ENCODE data around the gene FCMR.
"Not testable (repeated sequence)": the region's sequence is repeated elsewhere in the genome, so short reads cannot be mapped to it uniquely, and the experiment has no call there.

Gene FCMR

DNA sequence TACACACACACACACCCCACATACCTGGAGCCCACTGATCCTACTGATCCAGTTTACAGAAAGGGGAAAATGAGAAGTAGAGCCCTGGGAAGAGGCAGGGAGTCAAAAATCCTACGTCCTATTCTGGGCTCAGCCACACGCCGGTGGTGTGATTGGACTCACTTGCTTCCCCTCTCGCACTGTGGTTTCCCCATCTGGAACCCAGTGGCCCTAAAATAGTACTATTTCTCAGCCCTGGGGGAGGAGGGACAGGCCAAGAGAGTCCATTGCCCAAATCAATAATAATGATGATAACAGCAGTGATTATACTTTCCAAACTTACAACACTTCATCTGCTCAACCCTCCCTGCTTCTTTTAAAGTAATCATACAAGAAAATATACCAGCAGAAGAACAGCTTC is 27.5 kb upstream of the FCMR start:
- DNase-seq: no peak

DNA sequence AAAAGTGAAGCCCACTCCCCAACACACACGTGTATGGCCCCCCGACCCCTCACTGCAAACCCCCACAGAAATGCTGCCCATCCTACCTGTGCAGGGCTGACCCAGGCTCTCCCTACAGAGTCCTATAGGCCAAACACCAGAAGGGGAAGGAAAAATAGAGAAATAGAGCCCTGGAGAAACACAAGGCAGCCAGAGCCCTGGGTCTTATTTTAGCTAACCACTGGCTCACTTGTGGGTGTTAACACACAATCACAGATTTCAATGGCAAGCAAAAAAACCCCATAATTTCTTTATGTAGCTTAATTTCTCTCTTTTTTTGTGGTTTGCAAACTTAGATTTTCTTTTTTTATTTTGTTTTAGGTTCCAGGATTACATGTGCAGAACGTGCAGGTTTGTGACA is 25.5 kb upstream of the FCMR start:
- DNase-seq: no peak

- DNase-seq: no peak
Measured at GRCh38 chr1:206946261-206946660, 24.5 kb upstream of the FCMR start, which contains the start of gene PIGR. Gene PIGR (minus strand): TSS chr1:206946466. CDS start chr1:206940531, 5,935 bp downstream.

DNA sequence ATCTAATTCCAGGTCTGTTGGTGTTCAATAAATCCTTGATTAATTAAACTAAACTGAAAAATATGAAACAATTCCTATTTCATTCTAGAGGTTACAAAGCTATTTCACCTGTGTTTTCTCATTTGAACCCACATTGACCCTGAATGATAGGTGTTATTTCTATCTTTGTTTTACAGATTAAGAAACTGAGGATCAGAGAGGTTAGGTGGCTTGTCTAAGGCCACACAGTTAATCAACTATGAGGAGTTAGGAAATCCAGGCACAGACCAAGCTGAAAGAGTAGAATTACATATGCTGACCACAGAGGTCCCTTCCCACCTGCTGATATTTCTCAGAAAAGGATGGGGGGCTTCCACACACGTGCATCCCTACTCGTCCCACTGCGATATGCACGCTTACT is 24.0 kb upstream of the FCMR start:
- DNase-seq: no peak

- no peak for DNase-seq
Measured at GRCh38 chr1:206944703-206945102, 23.0 kb upstream of the FCMR start.

- DNase-seq: no peak
Measured at GRCh38 chr1:206941766-206942418, 20.2 kb upstream of the FCMR start.

DNA sequence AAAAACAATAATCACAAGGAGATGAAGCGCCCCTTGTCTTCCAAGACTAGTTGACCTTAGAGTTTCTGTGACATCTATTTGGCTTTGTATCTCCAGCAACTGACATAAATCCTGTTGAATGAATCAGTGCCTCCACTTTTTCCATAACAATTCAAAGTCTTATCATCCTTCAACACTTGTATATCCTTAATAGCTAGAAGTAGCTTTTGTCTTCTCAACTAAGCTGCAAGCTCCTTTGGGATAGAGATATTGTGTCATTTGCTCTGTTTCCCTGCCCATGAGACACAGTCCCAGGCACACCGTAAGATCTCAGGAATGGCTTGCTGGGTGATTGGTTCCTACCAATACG is 18.8 kb upstream of the FCMR start:
- no peak for DNase-seq

DNA sequence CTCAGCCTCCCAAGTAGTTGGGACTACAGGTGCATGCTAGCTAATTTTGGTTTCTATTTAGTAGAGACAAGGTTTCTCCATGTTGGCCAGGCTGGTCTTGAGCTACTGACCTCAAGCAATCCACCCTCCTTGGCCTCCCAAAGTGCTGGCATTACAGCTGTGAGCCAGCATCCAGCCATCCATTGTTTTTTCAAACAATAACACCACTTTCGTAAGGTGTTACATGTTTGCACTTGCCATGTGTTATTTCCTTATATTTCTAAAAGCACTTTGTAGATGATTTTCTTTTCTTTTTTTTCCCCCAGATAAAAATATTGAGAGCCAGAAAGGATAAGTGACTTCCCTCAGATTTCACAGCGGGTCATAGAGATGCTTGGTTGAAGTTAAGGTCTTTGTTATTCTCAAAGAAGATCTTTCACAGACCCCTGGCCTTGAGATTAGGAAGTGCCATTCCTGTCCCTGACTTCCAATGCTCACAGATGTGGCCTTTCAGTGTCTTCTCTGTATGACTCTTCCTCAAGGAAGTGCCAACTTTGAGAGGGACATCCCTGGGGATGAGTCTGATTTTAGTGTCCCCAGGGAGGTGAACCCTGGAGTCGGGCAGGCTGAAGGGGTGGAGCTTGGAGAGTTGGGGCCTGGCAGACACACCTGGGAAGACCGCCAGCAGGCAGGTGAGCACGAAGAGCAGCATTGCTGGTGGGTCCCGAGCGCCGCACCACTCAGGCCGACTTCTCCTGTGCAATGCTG is 18.3 kb upstream of the FCMR start:
- DNase-seq: no peak

GRCh38 chr1:206939131-206939530 is 17.4 kb upstream of the FCMR start:
- no peak for DNase-seq

DNA sequence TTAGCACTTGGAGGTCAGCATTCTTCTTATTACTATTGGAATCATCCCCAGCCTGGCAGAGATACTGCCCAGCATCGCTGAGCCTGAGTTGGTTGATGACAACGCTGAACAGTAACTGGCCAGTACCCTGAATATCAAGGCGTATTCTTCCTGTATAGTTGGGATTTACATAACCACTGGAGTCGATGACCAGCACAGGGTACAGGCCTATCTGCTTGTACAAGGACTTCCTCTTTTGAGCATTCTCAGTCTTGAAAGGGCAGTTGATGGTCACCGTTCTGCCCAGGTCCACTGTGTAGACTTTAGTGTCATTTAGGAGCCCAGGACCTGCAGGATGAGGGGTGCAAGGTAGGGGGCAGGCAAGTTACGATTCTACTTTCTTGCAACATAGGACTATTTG is 15.7 kb upstream of the FCMR start:
- DNase-seq: no peak

GRCh38 chr1:206935491-206936067 is 13.8 kb upstream of the FCMR start:
- no peak for DNase-seq

DNA sequence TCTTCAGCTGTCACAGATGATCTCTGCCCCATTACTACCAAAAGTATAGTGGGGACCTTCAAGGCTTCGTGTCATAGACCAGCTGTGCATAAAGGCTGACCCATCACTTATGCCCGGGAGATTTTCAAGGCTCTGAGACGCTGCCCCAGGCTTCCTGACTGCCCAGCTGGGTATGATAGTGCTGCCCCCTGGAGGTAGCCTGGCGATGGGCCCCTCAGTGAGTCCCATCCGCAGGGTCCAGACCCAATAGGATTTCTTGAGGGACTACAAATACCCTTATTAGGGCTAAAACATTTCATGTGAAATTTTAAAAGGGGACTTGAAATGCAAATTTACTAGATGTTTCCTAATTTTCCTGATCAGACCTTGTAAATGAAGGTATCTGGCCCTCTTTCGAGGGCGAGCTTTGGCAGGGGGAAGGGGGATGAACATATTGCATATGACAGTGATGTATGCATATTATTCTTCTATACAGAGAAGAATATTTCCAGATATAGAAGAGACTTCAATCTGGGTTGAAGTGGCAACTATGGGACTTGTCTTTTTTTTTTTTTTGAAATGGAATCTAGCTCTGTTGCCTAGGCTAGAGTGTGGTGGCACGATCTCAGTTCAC is 11.7 kb upstream of the FCMR start:
- DNase-seq: no peak

- DNase-seq: no peak
Measured at GRCh38 chr1:206932177-206932576, 10.4 kb upstream of the FCMR start.

GRCh38 chr1:206931709-206932108 is 10.0 kb upstream of the FCMR start:
- no peak for DNase-seq

DNA sequence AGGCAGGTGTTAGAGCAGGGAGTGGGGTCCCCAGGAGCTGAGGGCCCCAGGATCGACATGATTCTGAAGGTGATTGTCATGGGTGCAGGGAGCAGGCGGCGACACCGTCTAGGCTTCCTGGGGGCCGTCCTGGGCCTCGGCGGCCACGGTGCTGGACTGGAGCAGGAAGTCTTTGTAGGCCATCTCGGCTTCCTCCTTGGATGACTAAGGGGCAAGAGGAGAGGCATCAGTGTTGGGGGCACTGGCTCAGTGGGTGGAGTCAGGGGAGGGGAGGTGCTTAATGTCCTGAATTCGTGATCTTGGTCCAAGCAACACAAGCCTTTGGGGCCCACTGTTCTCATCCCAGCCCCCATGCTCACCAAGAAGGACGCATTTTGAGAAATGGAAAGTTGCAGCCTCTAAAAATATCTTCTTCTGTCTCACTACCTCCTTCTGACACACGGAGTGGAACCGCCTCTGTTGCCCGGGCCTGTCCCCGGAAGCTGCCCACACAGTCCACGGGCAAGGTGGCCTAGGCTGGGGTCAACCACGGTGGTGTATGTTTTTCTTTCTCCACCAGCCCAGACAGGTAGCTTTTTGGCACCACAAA is 8.6 kb upstream of the FCMR start:
- no peak for DNase-seq

- no peak for DNase-seq
Measured at GRCh38 chr1:206929524-206929923, 7.8 kb upstream of the FCMR start.

GRCh38 chr1:206926286-206926685 is 4.5 kb upstream of the FCMR start:
- DNase-seq: no peak

DNA sequence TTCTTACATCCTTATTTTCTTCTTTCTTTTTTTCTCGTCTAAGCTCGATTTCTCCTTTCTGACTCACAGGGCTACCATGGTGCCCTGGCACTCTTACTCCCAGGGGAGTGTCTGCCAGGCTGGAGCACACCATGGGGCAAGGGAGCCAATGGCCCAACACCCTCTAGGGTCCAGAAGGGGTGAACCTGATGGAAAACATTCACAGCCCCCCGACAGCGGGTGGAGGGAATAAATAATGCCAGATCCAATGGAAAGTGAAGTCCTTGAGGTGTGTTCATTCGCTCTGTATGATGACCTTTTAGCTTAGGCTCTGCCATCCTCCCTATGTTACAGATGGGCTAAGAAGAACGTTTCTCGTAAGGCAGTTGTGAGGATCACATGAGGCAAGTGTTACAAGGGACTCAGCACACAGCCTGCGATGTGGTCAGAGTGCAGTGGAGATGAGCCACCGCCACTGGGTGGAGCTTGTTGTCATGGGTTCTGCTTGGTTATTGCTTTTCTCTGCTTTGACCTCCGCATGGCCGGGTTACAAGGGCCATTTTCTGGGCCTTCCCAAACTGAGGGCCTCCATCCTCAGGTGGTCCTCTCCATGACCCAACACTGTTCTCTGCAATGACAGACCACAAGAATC is 3.5 kb upstream of the FCMR start:
- DNase-seq: no peak

GRCh38 chr1:206924592-206925105 is 2.9 kb upstream of the FCMR start:
- DNase-seq: no peak

- not testable (repeated sequence) for DNase-seq
Measured at GRCh38 chr1:206923961-206924557, 2.3 kb upstream of the FCMR start.

GRCh38 chr1:206923009-206923960 is 1.5 kb upstream of the FCMR start:
- no peak for DNase-seq

Measured in SHP77 treated with DMSO at 0.1 percent for 48 hours (cell line).